Fibroblast of gingiva (primary cell): ENCODE results near the gene SPAG4.

Experiments used
- DNase-seq: peaks from one replicate; pipeline ENCODE4 v3.0.0-alpha.2; 2011; ENCODE audit warnings: low read depth

The SPAG4 gene

GRCh38 chr20:35615667-35616464 is at the start of gene SPAG4:
TSS of gene SPAG4 (plus strand) at chr20:35615829. CDS start at chr20:35616004, 175 bp downstream.
- peak; percentile 68 for DNase-seq

- no peak for DNase-seq
Measured at GRCh38 chr20:35568645-35569044, 47.0 kb upstream of the SPAG4 start.

DNA sequence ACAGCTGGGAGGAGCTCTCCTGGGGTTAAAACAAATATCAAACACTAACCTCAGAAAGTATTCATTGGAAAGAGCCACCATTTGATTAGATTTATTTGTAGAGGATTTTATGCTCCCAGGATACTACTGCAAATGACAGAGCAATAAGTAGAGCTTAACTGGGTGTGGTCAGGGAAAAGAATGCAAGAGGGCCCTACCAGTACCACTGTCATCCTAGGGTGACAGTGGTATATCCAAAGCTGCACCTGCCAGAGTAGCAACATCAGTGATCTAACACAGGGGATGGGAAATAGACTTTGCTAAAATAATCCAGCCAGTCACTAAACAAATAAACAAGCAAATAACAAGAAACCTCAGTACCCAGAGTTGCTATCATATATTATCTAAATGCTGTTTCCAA is 44.1 kb upstream of the SPAG4 start:
- DNase-seq = no peak

DNA sequence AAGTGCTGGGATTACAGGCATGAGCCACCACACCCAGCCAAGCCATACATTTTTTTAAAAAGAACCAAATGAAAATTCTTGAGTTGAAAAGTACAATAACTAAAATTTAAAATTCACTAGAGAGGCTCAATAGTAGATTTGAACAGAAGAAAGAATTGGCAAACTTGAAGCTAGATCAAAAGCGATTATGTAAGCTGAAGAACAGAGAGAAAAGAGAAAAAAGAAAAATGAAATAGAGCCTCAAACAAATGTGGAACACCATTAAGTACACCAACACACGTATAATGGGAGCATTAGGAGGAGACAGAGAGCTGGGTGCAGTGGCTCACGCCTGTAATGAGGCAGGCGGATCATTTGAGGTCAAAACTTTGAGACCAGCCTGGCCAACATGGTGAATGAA is 42.8 kb upstream of the SPAG4 start:
- no peak for DNase-seq

GRCh38 chr20:35575958-35576357 is 39.7 kb upstream of the SPAG4 start:
- no peak for DNase-seq

GRCh38 chr20:35576816-35577215 is 38.8 kb upstream of the SPAG4 start:
- no peak for DNase-seq

DNA sequence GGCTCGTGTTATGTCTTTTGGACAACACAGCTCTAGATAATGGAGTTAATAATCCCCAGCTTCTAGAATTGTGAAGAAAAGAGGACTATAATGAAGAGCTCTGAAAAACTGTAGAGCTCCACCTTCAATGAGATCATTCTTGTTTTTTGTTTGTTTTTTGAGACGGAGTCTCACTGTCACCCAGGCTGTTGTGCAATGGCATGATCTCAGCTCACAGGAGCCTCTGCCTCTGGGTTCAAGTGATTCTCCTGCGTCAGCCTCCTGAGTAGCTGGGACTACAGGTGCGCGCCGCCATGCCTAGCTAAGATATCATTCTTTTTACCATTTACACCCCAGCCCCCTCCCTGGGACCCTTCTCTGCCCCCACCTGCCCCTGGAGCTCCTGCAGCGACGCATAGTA is 37.2 kb upstream of the SPAG4 start:
- no peak for DNase-seq

GRCh38 chr20:35579196-35579595 is 36.4 kb upstream of the SPAG4 start:
- DNase-seq = no peak

GRCh38 chr20:35582131-35582530 is 33.5 kb upstream of the SPAG4 start:
- DNase-seq = no peak

DNA sequence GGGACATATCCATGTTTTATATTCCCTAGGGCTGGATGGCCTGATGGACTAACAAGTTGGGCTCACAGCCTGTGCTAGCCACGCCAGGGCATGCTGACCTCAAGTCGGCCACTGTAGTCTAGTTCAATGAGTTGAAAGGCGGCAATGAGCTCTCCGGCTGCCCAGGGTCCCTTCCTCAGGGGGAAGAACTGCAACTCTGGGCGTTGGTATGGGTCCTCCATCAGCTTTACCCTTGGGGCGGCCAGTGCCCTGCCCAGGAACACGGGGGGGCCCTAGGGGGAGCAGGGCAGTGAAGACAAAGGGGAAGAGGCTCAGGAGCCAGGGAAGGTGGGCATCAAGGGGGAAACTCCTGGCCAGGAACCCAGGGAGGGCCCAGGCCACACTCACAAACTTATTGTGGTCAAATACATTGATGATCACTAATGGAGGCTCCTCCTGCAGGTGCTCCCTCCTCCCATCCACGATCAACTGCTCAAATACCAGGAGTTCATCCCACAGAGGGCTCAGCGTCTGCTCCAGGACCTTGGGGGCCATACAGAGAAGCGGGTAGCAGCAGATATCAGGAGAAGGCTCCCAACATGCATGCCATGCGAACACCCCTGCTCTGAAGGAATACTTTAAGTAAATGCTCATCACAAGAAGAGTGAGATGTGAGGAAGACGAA is 32.8 kb upstream of the SPAG4 start:
- DNase-seq = no peak

- no peak for DNase-seq
Measured at GRCh38 chr20:35583636-35584560, 31.7 kb upstream of the SPAG4 start.

GRCh38 chr20:35586751-35587425 is 28.7 kb upstream of the SPAG4 start:
- no peak for DNase-seq

DNA sequence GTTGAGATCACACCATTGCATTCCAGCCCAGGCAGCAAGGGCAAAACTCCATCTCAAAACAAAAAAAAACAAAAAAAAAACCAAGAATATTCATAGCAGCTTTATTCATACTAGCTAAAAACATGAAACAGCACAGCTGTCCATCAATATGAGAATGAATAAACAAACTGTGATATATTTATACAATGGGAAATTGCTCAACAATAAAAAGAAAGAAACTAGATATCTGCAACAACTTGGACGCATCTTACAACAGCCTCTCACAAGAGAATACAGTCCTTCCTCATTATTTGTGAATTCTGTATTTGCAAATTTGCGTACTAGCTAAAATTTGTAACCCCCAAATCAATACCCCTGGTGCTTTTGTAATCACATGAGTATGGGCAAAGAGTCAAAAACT is 28.2 kb upstream of the SPAG4 start:
- peak; percentile 51 for DNase-seq

DNA sequence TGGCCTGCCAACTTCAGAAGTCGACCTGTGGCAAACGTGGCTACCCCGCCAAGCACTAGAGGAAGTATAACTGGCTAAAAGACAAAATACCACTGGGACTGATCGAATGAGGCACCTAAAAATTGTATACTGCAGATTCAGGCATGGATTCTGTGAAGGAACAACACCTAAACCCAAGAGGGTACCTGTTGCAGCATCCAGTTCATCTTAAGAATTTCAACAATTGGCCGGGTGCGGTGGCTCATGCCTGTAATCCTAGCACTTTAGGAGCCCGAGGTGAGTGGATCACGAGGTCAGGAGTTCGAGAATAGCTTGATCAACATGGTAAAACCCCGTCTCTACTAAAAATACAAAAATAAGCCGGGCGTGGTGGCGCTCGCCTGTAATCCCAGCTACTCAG is 27.2 kb upstream of the SPAG4 start:
- no peak for DNase-seq

- no peak for DNase-seq
Measured at GRCh38 chr20:35592339-35592974, 23.2 kb upstream of the SPAG4 start.

GRCh38 chr20:35595456-35595855 is 20.2 kb upstream of the SPAG4 start:
- no peak for DNase-seq

GRCh38 chr20:35595901-35596300 is 19.7 kb upstream of the SPAG4 start:
- no peak for DNase-seq

DNA sequence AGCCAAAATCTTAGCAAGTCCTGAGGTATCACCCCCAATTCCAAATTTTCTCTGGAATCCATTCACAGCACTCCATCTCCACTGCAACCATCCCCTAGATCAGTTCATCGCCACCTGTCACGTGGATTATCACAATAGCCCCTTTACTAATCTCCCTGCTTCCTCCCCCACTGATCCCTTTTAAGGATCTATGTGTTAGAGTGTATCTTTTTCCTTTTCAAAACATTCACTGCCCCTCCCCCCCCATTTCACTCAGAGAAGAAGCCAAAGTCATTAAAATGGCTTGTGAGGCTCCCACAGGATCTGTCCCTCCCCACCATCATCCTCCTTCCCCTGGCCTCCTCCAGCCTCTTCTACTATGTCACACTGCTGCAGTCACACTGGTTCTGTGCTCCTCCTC is 18.4 kb upstream of the SPAG4 start:
- no peak for DNase-seq

DNA sequence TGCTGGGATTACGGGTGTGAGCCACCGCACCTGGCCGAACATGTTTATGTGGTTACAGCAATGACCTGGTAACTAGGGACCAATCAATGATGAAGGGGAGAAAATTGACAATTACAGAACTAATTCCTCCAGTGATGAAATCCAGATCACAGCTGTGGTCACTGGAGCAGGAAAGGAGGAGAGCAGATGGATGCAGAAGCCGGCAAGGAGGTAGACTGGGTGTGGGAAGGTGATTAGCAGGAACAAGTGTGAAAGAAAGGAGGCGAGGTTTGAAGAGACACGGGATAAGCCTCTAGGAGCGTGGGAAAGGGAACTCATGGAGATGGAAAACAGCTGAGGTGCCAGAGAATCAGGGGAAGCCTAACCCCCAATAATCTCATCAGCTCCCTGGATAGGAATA is 17.2 kb upstream of the SPAG4 start:
- no peak for DNase-seq

DNA sequence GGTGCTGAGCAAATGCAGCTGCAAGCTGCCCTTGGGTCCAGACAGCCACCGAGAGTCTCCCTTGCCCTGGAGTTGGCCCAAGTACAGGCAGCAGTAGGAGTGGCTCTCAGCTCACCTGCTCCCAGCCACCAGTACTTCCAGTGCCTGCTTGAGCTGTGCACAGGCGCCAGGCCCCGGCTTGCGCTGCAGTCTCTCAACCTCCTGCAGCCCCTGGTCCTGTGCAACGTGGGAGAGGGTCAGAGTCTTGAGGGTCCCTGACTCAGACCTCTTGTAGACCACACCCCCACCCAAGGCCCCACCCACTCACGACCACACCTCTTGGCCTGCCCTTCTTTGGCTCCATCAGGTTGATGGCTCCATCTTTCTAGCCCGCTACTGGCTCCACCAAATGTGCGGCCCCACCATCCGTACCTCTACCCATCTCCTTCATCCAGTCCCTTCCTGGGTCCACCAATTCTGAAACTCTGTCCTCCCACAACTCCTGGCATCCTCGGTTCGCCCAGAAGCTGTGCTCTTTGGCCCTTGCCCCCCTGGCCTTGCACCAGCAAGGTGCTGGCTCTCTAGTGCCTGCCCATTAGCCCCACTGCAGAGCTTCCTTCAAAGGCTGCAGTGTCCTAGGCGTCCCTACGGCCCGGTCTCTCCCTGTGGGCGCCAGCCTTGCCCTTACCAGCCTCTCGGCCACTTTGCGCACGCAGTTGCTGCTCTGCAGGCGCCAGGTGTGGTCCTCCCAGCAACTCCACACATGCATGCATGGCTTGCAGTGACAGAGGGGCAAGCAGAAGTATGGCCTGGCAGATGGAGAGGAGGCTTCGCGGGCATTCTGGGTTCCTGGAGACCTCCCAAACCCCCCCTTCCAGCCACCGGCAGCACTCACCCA is 16.5 kb upstream of the SPAG4 start:
- DNase-seq = no peak

DNA sequence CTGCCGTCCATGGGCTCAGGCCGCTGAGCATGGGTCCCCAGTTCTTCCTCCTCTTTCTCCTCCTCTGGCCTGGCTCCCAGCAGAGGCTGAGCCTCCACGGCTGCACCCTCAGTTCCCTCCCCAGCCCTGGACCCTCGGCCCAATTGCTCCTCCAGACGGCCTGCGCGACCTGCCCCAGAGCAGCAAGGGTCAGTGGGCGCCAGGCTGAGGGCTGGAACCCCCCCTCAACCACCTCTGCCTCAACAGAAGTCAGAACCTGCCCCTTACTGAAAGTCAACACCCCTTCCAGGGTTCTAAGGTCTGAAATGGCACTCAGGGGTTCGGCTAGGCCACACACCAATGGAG is 15.9 kb upstream of the SPAG4 start:
- DNase-seq = no peak
